WTC11 (cell line): ENCODE results near the gene ALG14. TPM values are rescaled to one million over a fixed set of nuclear protein-coding genes. Genes with fewer than 3 reads are reported as not detected.

Experiments used
- ATAC-seq: fragments of 200-7000 bp; cut with Tn5 transposase; 2 replicates; pipeline ENCODE4 v1.10.0; 2021; ENCODE audit warnings: mild to moderate bottlenecking, moderate library complexity
- CTCF ChIA-PET: fragments of 300-600 bp; sonication (Branson Sonifier 250); formaldehyde crosslinking; loops from one replicate; lab custom pipeline; 2021; ENCODE audit warnings: antibody characterized with exemption; lab: Charles Lee
- POLR2A ChIA-PET: fragments of 350-600 bp; sonication (Branson Sonifier 250); formaldehyde crosslinking; loops from one replicate; lab custom pipeline; 2021; ENCODE audit warnings: antibody characterized with exemption; lab: Charles Lee
- DNase-seq: peaks from one replicate; pipeline ENCODE4 v3.0.0; 2021; ENCODE audit warnings: low spot score
- H3K27ac Mint-ChIP-seq: 2 replicates; pipeline ENCODE4 v1.8.0; 2021; ENCODE audit warnings: mixed read lengths
- H3K27me3 Mint-ChIP-seq: 2 replicates; pipeline ENCODE4 v1.8.0; 2021; ENCODE audit warnings: low read depth, mild to moderate bottlenecking, moderate library complexity, mixed read lengths
- H3K36me3 Mint-ChIP-seq: 2 replicates; pipeline ENCODE4 v1.8.0; 2021; ENCODE audit warnings: mixed read lengths
- H3K4me1 Mint-ChIP-seq: 2 replicates; pipeline ENCODE4 v1.8.0; 2022; ENCODE audit warnings: mixed read lengths
- H3K4me3 Mint-ChIP-seq: 2 replicates; pipeline ENCODE4 v1.8.0; 2021; ENCODE audit warnings: mild to moderate bottlenecking, moderate library complexity, mixed read lengths
- H3K9me3 Mint-ChIP-seq: 2 replicates; pipeline ENCODE4 v1.8.0; 2021; ENCODE audit warnings: mixed read lengths
- FOXK1 ChIP-seq: sonication (generic); formaldehyde crosslinking; IDR thresholded peaks from 2 replicates; pipeline ENCODE4 v1.8.0; 2022; ENCODE audit warnings: mild to moderate bottlenecking, moderate library complexity, missing genetic modification reagents
- GRHL2 ChIP-seq: fragments of 250-450 bp; sonication (Bioruptor Pico); IDR thresholded peaks from 2 replicates; pipeline ENCODE4 v1.8.0; 2022; ENCODE audit warnings: mild to moderate bottlenecking, moderate library complexity; ENCODE audit not compliant: insufficient replicate concordance, severe bottlenecking
- HMGA2 ChIP-seq: fragments of 250-450 bp; sonication (Bioruptor Pico); IDR thresholded peaks from 2 replicates; pipeline ENCODE4 v1.4.0; 2021; ENCODE audit warnings: mild to moderate bottlenecking, moderate library complexity
- IRF2 ChIP-seq: sonication (generic); formaldehyde crosslinking; IDR thresholded peaks from 2 replicates; pipeline ENCODE4 v1.8.0; 2022; ENCODE audit warnings: low read depth, missing genetic modification reagents, borderline replicate concordance
- MXD4 ChIP-seq: fragments of 250-450 bp; sonication (Bioruptor Pico); IDR thresholded peaks from 2 replicates; pipeline ENCODE4 v1.8.0; 2021; ENCODE audit warnings: mild to moderate bottlenecking, moderate library complexity, borderline replicate concordance
- NFE2L1 ChIP-seq: sonication (generic); formaldehyde crosslinking; IDR thresholded peaks from 2 replicates; pipeline ENCODE4 v1.8.1; 2023; ENCODE audit warnings: missing genetic modification reagents
- NFYB ChIP-seq: sonication (generic); formaldehyde crosslinking; conservative IDR thresholded peaks from 2 replicates; pipeline ENCODE4 v1.8.0; 2022; ENCODE audit warnings: low read depth, missing genetic modification reagents
- PRRX2 ChIP-seq: fragments of 250-450 bp; sonication (Bioruptor Pico); IDR thresholded peaks from 2 replicates; pipeline ENCODE4 v1.8.0; 2021; ENCODE audit warnings: mild to moderate bottlenecking
- TEAD4 ChIP-seq: sonication (generic); formaldehyde crosslinking; IDR thresholded peaks from 2 replicates; pipeline ENCODE4 v1.8.0; 2022; ENCODE audit warnings: mild to moderate bottlenecking, missing genetic modification reagents
- ZNF138 ChIP-seq: sonication (generic); formaldehyde crosslinking; conservative IDR thresholded peaks from 2 replicates; pipeline ENCODE4 v1.8.1; 2022; ENCODE audit warnings: mild to moderate bottlenecking, moderate library complexity, missing genetic modification reagents
- ZNF232 ChIP-seq: sonication (generic); formaldehyde crosslinking; IDR thresholded peaks from 2 replicates; pipeline ENCODE4 v1.8.0; 2022; ENCODE audit warnings: mild to moderate bottlenecking, missing genetic modification reagents
- total RNA-seq: library from RNA; stranded (reverse); gene quantifications from 3 replicates; pipeline ENCODE4 v1.2.3, GENCODE V29; 2021
- TF ChIP-seq, protein P1 (sequence below): sonication (generic); formaldehyde crosslinking; IDR thresholded peaks from 2 replicates; pipeline ENCODE4 v1.8.1; 2022; ENCODE audit warnings: missing genetic modification reagents, borderline replicate concordance
- TF ChIP-seq, protein P2 (sequence below): fragments of 250-450 bp; sonication (Bioruptor Pico); IDR thresholded peaks from 2 replicates; pipeline ENCODE4 v1.9.0; 2021; ENCODE audit warnings: moderate library complexity, mild to moderate bottlenecking, inconsistent platforms, borderline replicate concordance
- TF ChIP-seq, protein P3 (sequence below): sonication (generic); formaldehyde crosslinking; IDR thresholded peaks from 2 replicates; pipeline ENCODE4 v1.8.0; 2023; ENCODE audit warnings: mild to moderate bottlenecking, missing genetic modification reagents
- TF ChIP-seq, protein P4 (sequence below): fragments of 250-450 bp; sonication (Bioruptor Pico); IDR thresholded peaks from 2 replicates; pipeline ENCODE4 v1.9.0; 2021; ENCODE audit warnings: mild to moderate bottlenecking
- TF ChIP-seq, protein P5 (sequence below): sonication (generic); formaldehyde crosslinking; IDR thresholded peaks from 2 replicates; pipeline ENCODE4 v1.8.1; 2023; ENCODE audit warnings: mild to moderate bottlenecking, missing genetic modification reagents, borderline replicate concordance

The ALG14 gene
- total RNA-seq, 1 experiment from 2014 or later, result 2.3 TPM

DNA sequence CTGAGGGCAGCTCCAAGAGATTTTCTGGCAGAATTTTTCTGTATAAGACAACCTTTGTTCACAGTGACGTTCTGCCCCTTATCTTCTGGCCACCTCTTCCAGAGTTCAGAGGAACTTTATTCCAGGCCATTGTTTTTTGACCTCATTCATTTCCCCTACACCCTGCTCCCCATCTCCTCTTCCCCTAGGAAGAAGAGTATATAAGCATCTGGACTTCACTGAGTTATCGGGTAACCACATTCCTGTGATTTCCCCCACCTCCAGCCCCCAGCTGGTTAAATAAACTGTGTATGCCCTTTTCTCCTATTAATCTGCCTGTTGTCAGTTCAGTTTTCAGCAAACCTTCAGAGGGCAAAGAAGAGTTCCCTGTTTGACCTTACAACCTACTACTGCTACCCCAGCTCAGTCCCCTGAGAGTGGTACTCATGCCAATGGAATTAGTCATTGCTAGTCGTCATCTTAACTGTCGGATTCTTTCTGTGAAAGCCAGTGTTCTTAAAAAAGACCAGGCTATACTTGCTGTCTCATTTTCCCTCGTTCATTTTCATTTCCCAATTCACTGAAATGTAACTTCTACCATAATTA, 14.3 kb upstream of the ALG14 start (continued):
- TF ChIP-seq ZNF232 (no peak), NFYB (CRISPR knock-in tag) (no peak), ZNF138 (CRISPR knock-in tag) (no peak), HMGA2 (CRISPR knock-in tag) (no peak), MXD4 (CRISPR knock-in tag) (no peak), FOXK1 (CRISPR knock-in tag) (no peak), NFE2L1 (CRISPR knock-in tag) (no peak)
- TF ChIP-seq, protein P1, sequence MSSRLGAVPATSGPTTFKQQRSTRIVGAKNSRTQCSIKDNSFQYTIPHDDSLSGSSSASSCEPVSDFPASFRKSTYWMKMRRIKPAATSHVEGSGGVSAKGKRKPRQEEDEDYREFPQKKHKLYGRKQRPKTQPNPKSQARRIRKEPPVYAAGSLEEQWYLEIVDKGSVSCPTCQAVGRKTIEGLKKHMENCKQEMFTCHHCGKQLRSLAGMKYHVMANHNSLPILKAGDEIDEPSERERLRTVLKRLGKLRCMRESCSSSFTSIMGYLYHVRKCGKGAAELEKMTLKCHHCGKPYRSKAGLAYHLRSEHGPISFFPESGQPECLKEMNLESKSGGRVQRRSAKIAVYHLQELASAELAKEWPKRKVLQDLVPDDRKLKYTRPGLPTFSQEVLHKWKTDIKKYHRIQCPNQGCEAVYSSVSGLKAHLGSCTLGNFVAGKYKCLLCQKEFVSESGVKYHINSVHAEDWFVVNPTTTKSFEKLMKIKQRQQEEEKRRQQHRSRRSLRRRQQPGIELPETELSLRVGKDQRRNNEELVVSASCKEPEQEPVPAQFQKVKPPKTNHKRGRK, result no peak
- TF ChIP-seq, protein P2, sequence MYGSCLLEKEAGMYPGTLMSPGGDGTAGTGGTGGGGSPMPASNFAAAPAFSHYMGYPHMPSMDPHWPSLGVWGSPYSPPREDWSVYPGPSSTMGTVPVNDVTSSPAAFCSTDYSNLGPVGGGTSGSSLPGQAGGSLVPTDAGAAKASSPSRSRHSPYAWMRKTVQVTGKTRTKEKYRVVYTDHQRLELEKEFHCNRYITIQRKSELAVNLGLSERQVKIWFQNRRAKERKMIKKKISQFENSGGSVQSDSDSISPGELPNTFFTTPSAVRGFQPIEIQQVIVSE (CRISPR knock-in tag), result no peak

DNA sequence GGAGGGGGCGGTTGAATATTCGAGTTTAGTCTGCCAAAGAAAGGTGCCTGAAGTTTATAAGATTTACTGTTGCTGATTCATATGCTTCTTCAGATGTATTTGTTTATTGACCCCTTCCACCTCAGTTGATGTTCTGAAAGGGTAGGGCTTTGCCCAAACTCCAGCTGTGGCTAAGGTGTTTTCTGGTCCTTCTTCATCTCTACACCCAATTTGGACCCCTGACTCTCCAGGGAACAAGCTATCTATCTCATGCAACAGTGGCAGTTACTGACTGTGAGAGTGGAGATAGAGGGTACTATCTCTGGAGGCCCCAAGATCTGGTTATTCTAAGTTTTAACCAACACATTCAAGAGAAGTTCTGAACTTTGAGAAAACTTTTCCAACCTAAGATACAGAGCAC, 12.6 kb upstream of the ALG14 start:
- Mint-ChIP-seq H3K4me1 (peaks cover 29% of the 10 kb centered on the region), H3K4me3 (no peak overlapping the region), H3K27me3 (no peaks in the 10 kb centered on the region), H3K36me3 (peaks cover 2% of the 10 kb centered on the region; the same call in 1 of the 2 replicates), H3K27ac (no peak overlapping the region), H3K9me3 (peaks cover 12% of the 10 kb centered on the region)
- ATAC-seq (no peak), DNase-seq (no peak)
- TF ChIP-seq IRF2 (no peak), GRHL2 (no peak), ZNF232 (no peak), PRRX2 (CRISPR knock-in tag) (no peak), TEAD4 (CRISPR knock-in tag) (no peak)
- TF ChIP-seq, protein P3, sequence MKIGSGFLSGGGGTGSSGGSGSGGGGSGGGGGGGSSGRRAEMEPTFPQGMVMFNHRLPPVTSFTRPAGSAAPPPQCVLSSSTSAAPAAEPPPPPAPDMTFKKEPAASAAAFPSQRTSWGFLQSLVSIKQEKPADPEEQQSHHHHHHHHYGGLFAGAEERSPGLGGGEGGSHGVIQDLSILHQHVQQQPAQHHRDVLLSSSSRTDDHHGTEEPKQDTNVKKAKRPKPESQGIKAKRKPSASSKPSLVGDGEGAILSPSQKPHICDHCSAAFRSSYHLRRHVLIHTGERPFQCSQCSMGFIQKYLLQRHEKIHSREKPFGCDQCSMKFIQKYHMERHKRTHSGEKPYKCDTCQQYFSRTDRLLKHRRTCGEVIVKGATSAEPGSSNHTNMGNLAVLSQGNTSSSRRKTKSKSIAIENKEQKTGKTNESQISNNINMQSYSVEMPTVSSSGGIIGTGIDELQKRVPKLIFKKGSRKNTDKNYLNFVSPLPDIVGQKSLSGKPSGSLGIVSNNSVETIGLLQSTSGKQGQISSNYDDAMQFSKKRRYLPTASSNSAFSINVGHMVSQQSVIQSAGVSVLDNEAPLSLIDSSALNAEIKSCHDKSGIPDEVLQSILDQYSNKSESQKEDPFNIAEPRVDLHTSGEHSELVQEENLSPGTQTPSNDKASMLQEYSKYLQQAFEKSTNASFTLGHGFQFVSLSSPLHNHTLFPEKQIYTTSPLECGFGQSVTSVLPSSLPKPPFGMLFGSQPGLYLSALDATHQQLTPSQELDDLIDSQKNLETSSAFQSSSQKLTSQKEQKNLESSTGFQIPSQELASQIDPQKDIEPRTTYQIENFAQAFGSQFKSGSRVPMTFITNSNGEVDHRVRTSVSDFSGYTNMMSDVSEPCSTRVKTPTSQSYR (CRISPR knock-in tag), result no peak
- TF ChIP-seq, protein P4, sequence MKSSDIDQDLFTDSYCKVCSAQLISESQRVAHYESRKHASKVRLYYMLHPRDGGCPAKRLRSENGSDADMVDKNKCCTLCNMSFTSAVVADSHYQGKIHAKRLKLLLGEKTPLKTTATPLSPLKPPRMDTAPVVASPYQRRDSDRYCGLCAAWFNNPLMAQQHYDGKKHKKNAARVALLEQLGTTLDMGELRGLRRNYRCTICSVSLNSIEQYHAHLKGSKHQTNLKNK (CRISPR knock-in tag), result no peak
- TF ChIP-seq, protein P5, sequence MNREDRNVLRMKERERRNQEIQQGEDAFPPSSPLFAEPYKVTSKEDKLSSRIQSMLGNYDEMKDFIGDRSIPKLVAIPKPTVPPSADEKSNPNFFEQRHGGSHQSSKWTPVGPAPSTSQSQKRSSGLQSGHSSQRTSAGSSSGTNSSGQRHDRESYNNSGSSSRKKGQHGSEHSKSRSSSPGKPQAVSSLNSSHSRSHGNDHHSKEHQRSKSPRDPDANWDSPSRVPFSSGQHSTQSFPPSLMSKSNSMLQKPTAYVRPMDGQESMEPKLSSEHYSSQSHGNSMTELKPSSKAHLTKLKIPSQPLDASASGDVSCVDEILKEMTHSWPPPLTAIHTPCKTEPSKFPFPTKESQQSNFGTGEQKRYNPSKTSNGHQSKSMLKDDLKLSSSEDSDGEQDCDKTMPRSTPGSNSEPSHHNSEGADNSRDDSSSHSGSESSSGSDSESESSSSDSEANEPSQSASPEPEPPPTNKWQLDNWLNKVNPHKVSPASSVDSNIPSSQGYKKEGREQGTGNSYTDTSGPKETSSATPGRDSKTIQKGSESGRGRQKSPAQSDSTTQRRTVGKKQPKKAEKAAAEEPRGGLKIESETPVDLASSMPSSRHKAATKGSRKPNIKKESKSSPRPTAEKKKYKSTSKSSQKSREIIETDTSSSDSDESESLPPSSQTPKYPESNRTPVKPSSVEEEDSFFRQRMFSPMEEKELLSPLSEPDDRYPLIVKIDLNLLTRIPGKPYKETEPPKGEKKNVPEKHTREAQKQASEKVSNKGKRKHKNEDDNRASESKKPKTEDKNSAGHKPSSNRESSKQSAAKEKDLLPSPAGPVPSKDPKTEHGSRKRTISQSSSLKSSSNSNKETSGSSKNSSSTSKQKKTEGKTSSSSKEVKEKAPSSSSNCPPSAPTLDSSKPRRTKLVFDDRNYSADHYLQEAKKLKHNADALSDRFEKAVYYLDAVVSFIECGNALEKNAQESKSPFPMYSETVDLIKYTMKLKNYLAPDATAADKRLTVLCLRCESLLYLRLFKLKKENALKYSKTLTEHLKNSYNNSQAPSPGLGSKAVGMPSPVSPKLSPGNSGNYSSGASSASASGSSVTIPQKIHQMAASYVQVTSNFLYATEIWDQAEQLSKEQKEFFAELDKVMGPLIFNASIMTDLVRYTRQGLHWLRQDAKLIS (CRISPR knock-in tag), result no peak
- ChIA-PET CTCF (interaction anchor here (0.7 to 4.0 kb wide), 10 partner anchors 11 to 231 kb away, joined by 3 to 60 read pairs (median 10); partner anchors contain the start of genes ALG14, RWDD3 and TLCD4), POLR2A (no interaction called here)
